Memory B cell (primary cell): ENCODE results near the gene TIMM13.

Experiments used
- ATAC-seq: fragments of 150-1000 bp; cut with Tn5 transposase; 2 replicates; pipeline ENCODE4 v1.10.0; 2021; ENCODE audit warnings: low read depth, mild to moderate bottlenecking, moderate library complexity
- DNase-seq, 2 donors: peaks; one replicate each; pipeline ENCODE4 v3.0.0; 2022; ENCODE audit warnings: low spot score in 2 of 2
- H3K27ac Mint-ChIP-seq: one replicate; pipeline ENCODE4 v1.8.0; 2022; ENCODE audit warnings: mild to moderate bottlenecking, moderate library complexity, mixed read lengths
- H3K27me3 Mint-ChIP-seq: one replicate; pipeline ENCODE4 v1.8.0; 2022; ENCODE audit warnings: mixed read lengths
- H3K36me3 Mint-ChIP-seq: one replicate; pipeline ENCODE4 v1.8.0; 2022; ENCODE audit warnings: mild to moderate bottlenecking, mixed read lengths
- H3K4me1 Mint-ChIP-seq: one replicate; pipeline ENCODE4 v1.8.0; 2022; ENCODE audit warnings: mixed read lengths
- H3K4me3 Mint-ChIP-seq: one replicate; pipeline ENCODE4 v1.8.0; 2022; ENCODE audit warnings: mild to moderate bottlenecking, moderate library complexity, mixed read lengths
- H3K9me3 Mint-ChIP-seq: one replicate; pipeline ENCODE4 v1.8.0; 2022; ENCODE audit warnings: mixed read lengths

Gene TIMM13

GRCh38 chr19:2381148-2381820 lies 46.1 kb downstream of the TIMM13 start:
- Mint-ChIP-seq H3K9me3 (peaks cover 7% of the 10 kb centered on the region), H3K36me3 (peaks cover 4% of the 10 kb centered on the region), H3K4me1 (peaks cover 13% of the 10 kb centered on the region), H3K27ac (no peak overlapping the region), H3K4me3 (no peak overlapping the region), H3K27me3 (peaks cover 7% of the 10 kb centered on the region)
- DNase-seq (no peak), ATAC-seq (no peak)

DNA sequence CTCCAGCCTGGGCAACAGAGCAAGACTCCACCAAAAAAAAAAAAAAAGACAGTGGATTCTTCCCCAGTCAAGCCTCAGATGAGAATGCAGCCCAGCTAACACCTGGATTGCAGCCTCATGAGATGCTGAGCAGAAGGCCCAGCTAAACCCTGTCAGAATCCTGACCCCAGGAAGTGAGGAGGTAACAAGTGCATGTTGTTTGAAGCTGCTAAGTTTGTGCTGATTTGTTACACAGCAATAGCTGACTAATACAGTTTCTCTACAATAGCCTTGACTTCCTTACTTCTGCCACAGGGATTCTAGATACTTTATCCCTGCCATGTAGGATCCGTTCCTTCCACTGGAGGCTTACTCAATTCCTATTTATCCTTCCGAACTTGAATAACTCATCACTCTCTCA lies 46.8 kb downstream of the TIMM13 start:
- Mint-ChIP-seq H3K36me3 (peaks cover 4% of the 10 kb centered on the region), H3K4me3 (no peak overlapping the region), H3K27me3 (peaks cover 7% of the 10 kb centered on the region), H3K9me3 (peaks cover 7% of the 10 kb centered on the region), H3K27ac (no peak overlapping the region), H3K4me1 (peaks cover 13% of the 10 kb centered on the region)
- DNase-seq (no peak), ATAC-seq (no peak)

GRCh38 chr19:2376784-2377519 lies 50.4 kb downstream of the TIMM13 start:
- no peak overlapping the region for H3K4me3 Mint-ChIP-seq
- DNase-seq (no peak), ATAC-seq (no peak)
- peaks cover 4% of the 10 kb centered on the region for H3K36me3 Mint-ChIP-seq
- peaks cover 7% of the 10 kb centered on the region for H3K9me3 Mint-ChIP-seq
- peaks cover 6% of the 10 kb centered on the region for H3K27me3 Mint-ChIP-seq
- H3K27ac Mint-ChIP-seq = peak overlapping the region; percentile 89
- peaks cover 6% of the 10 kb centered on the region for H3K4me1 Mint-ChIP-seq
